Common myeloid progenitor, CD34-positive (primary cell): ENCODE results near the gene TRAF3. TPM values are rescaled to one million over a fixed set of nuclear protein-coding genes. Genes with fewer than 3 reads are reported as not detected.

ENCODE experiments used
- CTCF ChIA-PET: fragments of 350-600 bp; sonication (Branson Sonifier 250); formaldehyde crosslinking; loops from one replicate; lab custom pipeline; 2021; ENCODE audit warnings: antibody characterized with exemption; lab: Charles Lee
- POLR2A ChIA-PET: fragments of 350-600 bp; sonication (Branson Sonifier 250); formaldehyde crosslinking; loops from one replicate; lab custom pipeline; 2021; ENCODE audit warnings: antibody characterized with exemption; lab: Charles Lee
- DNase-seq, 3 donors: peaks; one replicate each; pipeline versions ENCODE4 v3.0.0 to v3.0.0-alpha.2; 2013
- H3K27ac ChIP-seq, 2 experiments: 1 replicate in 1 of 2; 2 replicates in 1 of 2; pipeline ENCODE4 v1.7.0; 2013; ENCODE audit warnings: inconsistent platforms in 2 of 2, low read length in 2 of 2, mild to moderate bottlenecking in 2 of 2, low read depth in 1 of 2, moderate library complexity in 1 of 2; ENCODE audit not compliant: severe bottlenecking in 2 of 2, insufficient read depth in 1 of 2, poor library complexity in 1 of 2
- H3K27me3 ChIP-seq, 5 experiments: replicated peaks in 2 of 5; 1 replicate in 3 of 5; 2 replicates in 2 of 5; pipeline versions ENCODE4 v1.6.1 to v1.7.0; 2013; ENCODE audit warnings: low read length in 4 of 5, mild to moderate bottlenecking in 2 of 5, moderate library complexity in 2 of 5, inconsistent platforms in 1 of 5; ENCODE audit not compliant: insufficient read depth in 5 of 5, control insufficient read depth in 4 of 5
- H3K36me3 ChIP-seq, 4 experiments: 1 replicate in 2 of 4; 2 replicates in 2 of 4; pipeline versions ENCODE4 v1.6.1 to v1.7.0; 2013; ENCODE audit warnings: low read length in 3 of 4, control low read depth in 1 of 4, mild to moderate bottlenecking in 1 of 4; ENCODE audit not compliant: control insufficient read depth in 4 of 4, insufficient read depth in 4 of 4
- H3K4me1 ChIP-seq, 4 experiments: 1 replicate in 3 of 4; 2 replicates in 1 of 4; pipeline versions ENCODE4 v1.6.1 to v1.7.1; 2013; ENCODE audit warnings: low read length in 3 of 4, mild to moderate bottlenecking in 3 of 4, control low read depth in 1 of 4, inconsistent platforms in 1 of 4, moderate library complexity in 1 of 4; ENCODE audit not compliant: control insufficient read depth in 4 of 4, insufficient read depth in 4 of 4; ENCODE audit errors: control extremely low read depth in 1 of 4
- H3K4me3 ChIP-seq, 7 experiments: 1 replicate in 4 of 7; 2 replicates in 3 of 7; pipeline versions ENCODE4 v1.5.1 to v1.7.0; 2013; ENCODE audit warnings: mild to moderate bottlenecking in 7 of 7, low read length in 6 of 7, moderate library complexity in 6 of 7, inconsistent platforms in 2 of 7, low read depth in 2 of 7, control low read depth in 1 of 7; ENCODE audit not compliant: insufficient read depth in 4 of 7, control insufficient read depth in 1 of 7; ENCODE audit errors: extremely low read depth in 1 of 7
- H3K9me3 ChIP-seq, 5 experiments: 1 replicate in 4 of 5; 2 replicates in 1 of 5; pipeline versions ENCODE4 v1.6.1 to v1.7.1; 2013; ENCODE audit warnings: low read length in 4 of 5, mild to moderate bottlenecking in 2 of 5, inconsistent platforms in 1 of 5, low read depth in 1 of 5, moderate library complexity in 1 of 5; ENCODE audit not compliant: control insufficient read depth in 4 of 5, insufficient read depth in 2 of 5; ENCODE audit errors: control extremely low read depth in 1 of 5
- WGBS: methylation state at CpG from one replicate; pipeline ENCODE4 v1.1.5; 2013; ENCODE audit not compliant: insufficient coverage; 5-methylcytosine and 5-hydroxymethylcytosine counted together
- polyA plus RNA-seq: library from polyadenylated mRNA; unstranded; fragments of 120-200 nt; gene quantifications from one replicate; pipeline ENCODE4 v1.2.1, GENCODE V29; 2013

TRAF3 gene
- polyA plus RNA-seq = 8.8 TPM

- CTCF ChIA-PET = no interaction called here
These were observed at the start of gene TRAF3 for GRCh38 chr14:102776761-102777710. Gene TRAF3, plus strand, starts transcription at chr14:102777449. Its CDS starts 92,753 bp downstream, at chr14:102870202.

GRCh38 chr14:102728501-102728900 is 48.7 kb upstream of the TRAF3 start:
- H3K27me3 ChIP-seq = no peaks in the 10 kb centered on the region
- H3K36me3 ChIP-seq = peaks cover 12 to 65% (median 49%) of the 10 kb centered on the region in 4 experiments
- WGBS = 97% methylated on average over 5 of the region's 6 CpGs
- CTCF ChIA-PET = interaction anchor here (0.6 to 1.0 kb wide), 4 partner anchors 10 to 125 kb away, joined by 3 read pairs; no protein-coding TSS in a partner anchor
- no peak overlapping the region for H3K27ac ChIP-seq
- POLR2A ChIA-PET = interaction anchor here (0.6 kb wide), 1 partner anchor 15 kb away, joined by 3 read pairs; no protein-coding TSS in a partner anchor
- DNase-seq = no peak
- H3K4me1 ChIP-seq = no peaks in the 10 kb centered on the region
- H3K9me3 ChIP-seq = no peaks in the 10 kb centered on the region
- H3K4me3 ChIP-seq = no peak overlapping the region

More at GRCh38 chr14:102776761-102777710, at the start of gene TRAF3:
- 24% methylated on average over 91 of the region's 163 CpGs for WGBS
- H3K4me3 ChIP-seq = peak within 1 kb of the TSS; percentile 74 to 97 (median 80)
- H3K27me3 ChIP-seq = no peaks in the 10 kb centered on the region
- DNase-seq = peak; percentile 86 to 96 (median 95)
- peaks cover 12 to 33% (median 25%) of the 10 kb centered on the region in 4 experiments for H3K4me1 ChIP-seq
- no peaks in the 10 kb centered on the region for H3K9me3 ChIP-seq
- POLR2A ChIA-PET = no interaction called here
- H3K36me3 ChIP-seq = no peaks in the 10 kb centered on the region
- peak within 1 kb of the TSS; percentile 68 to 87 for H3K27ac ChIP-seq

- H3K4me3 ChIP-seq = no peak overlapping the region
- 100% methylated on average over 2 of the region's 6 CpGs for WGBS
- H3K9me3 ChIP-seq = no peaks in the 10 kb centered on the region
- POLR2A ChIA-PET = no interaction called here
- CTCF ChIA-PET = interaction anchor here (1.0 kb wide), 2 partner anchors 11 to 126 kb away, joined by 3 read pairs; no protein-coding TSS in a partner anchor
- DNase-seq = no peak
- no peak overlapping the region for H3K27ac ChIP-seq
- H3K27me3 ChIP-seq = no peaks in the 10 kb centered on the region
- no peaks in the 10 kb centered on the region for H3K4me1 ChIP-seq
- peaks cover 9 to 62% (median 43%) of the 10 kb centered on the region in 4 experiments for H3K36me3 ChIP-seq
These were observed 48.0 kb upstream of the TRAF3 start for GRCh38 chr14:102729268-102729667.

- 99% methylated on average over 7 of the region's 8 CpGs for WGBS
- POLR2A ChIA-PET = no interaction called here
- Histone ChIP-seq H3K9me3 (no peaks in the 10 kb centered on the region), H3K4me1 (no peaks in the 10 kb centered on the region), H3K36me3 (peaks cover 9 to 59% (median 38%) of the 10 kb centered on the region in 4 experiments), H3K27me3 (no peaks in the 10 kb centered on the region), H3K27ac (no peak overlapping the region), H3K4me3 (no peak overlapping the region)
- CTCF ChIA-PET = no interaction called here
- DNase-seq = no peak
These were observed 47.4 kb upstream of the TRAF3 start for GRCh38 chr14:102729825-102730224.

- WGBS = 96% methylated on average over 8 of the region's 15 CpGs
- Histone ChIP-seq H3K9me3 (no peaks in the 10 kb centered on the region), H3K27ac (no peak overlapping the region), H3K4me3 (no peak overlapping the region), H3K36me3 (peaks cover 7 to 45% (median 27%) of the 10 kb centered on the region in 4 experiments), H3K4me1 (no peaks in the 10 kb centered on the region), H3K27me3 (no peaks in the 10 kb centered on the region)
- DNase-seq = no peak
- ChIA-PET POLR2A (no interaction called here), CTCF (interaction anchor here (0.6 to 0.9 kb wide), 2 partner anchors 10 to 913 kb away, joined by 3 to 5 read pairs; no protein-coding TSS in a partner anchor)
These were observed 46.0 kb upstream of the TRAF3 start for GRCh38 chr14:102731101-102731870.

- no peaks in the 10 kb centered on the region for H3K27me3 ChIP-seq
- 95% methylated on average over 9 of the region's 13 CpGs for WGBS
- CTCF ChIA-PET = interaction anchor here (0.6 to 0.9 kb wide), 2 partner anchors 11 to 913 kb away, joined by 3 to 5 read pairs; no protein-coding TSS in a partner anchor
- H3K27ac ChIP-seq = no peak overlapping the region
- H3K4me1 ChIP-seq = no peaks in the 10 kb centered on the region
- no peak for DNase-seq
- peaks cover 7 to 38% (median 22%) of the 10 kb centered on the region in 4 experiments for H3K36me3 ChIP-seq
- POLR2A ChIA-PET = no interaction called here
- no peak overlapping the region for H3K4me3 ChIP-seq
- H3K9me3 ChIP-seq = no peaks in the 10 kb centered on the region
These were observed 45.1 kb upstream of the TRAF3 start for GRCh38 chr14:102731871-102732800.
